ENCODE results near the gene ORM1.

ORM1 gene

GRCh38 chr9:114290561-114290986 is 32.3 kb upstream of the ORM1 start:
- H3K4me1 Mint-ChIP-seq (ENCODE audit: low read depth in 2 of 2): peaks cover 4 to 5% of the 10 kb centered on the region in 2 donors
- peaks cover 0 to 7% of the 10 kb centered on the region in 2 donors for H3K9me3 Mint-ChIP-seq
- peaks cover 7 to 12% of the 10 kb centered on the region in 2 donors for H3K27me3 Mint-ChIP-seq
- no peak for DNase-seq
- H3K27ac Mint-ChIP-seq: no peak overlapping the region
- H3K36me3 Mint-ChIP-seq (ENCODE audit: insufficient read depth): no peaks in the 10 kb centered on the region
- no peak overlapping the region for H3K4me3 Mint-ChIP-seq
- ATAC-seq (replicated peaks): peak; percentile 12

GRCh38 chr9:114291064-114291474 is 31.8 kb upstream of the ORM1 start:
- ATAC-seq (replicated peaks) (peak; percentile 35), DNase-seq (peak; percentile 64 to 75 (median 68))
- peaks cover 4 to 5% of the 10 kb centered on the region in 2 donors for H3K4me1 Mint-ChIP-seq (ENCODE audit: low read depth in 2 of 2)
- H3K4me3 Mint-ChIP-seq: no peak overlapping the region
- no peaks in the 10 kb centered on the region for H3K36me3 Mint-ChIP-seq (ENCODE audit: insufficient read depth)
- peaks cover 0 to 7% of the 10 kb centered on the region in 2 donors for H3K9me3 Mint-ChIP-seq
- peaks cover 10 to 11% of the 10 kb centered on the region in 2 donors for H3K27me3 Mint-ChIP-seq
- no peak overlapping the region for H3K27ac Mint-ChIP-seq

- H3K4me3 Mint-ChIP-seq: no peak overlapping the region
- peaks cover 4 to 5% of the 10 kb centered on the region in 2 donors for H3K4me1 Mint-ChIP-seq (ENCODE audit: low read depth in 2 of 2)
- H3K9me3 Mint-ChIP-seq: peaks cover 0 to 7% of the 10 kb centered on the region in 2 donors
- H3K27ac Mint-ChIP-seq: no peak overlapping the region
- ATAC-seq (replicated peaks): no peak
- DNase-seq: no peak
- H3K27me3 Mint-ChIP-seq: peaks cover 10 to 13% of the 10 kb centered on the region in 2 donors
- H3K36me3 Mint-ChIP-seq (ENCODE audit: insufficient read depth): no peaks in the 10 kb centered on the region
Observed at GRCh38 chr9:114291886-114292590, 30.9 kb upstream of the ORM1 start.

GRCh38 chr9:114294664-114295063 is 28.2 kb upstream of the ORM1 start:
- H3K36me3 Mint-ChIP-seq (ENCODE audit: insufficient read depth): no peaks in the 10 kb centered on the region
- DNase-seq: no peak
- H3K4me1 Mint-ChIP-seq (ENCODE audit: low read depth in 2 of 2): peaks cover 4 to 5% of the 10 kb centered on the region in 2 donors
- no peak for ATAC-seq (replicated peaks)
- H3K9me3 Mint-ChIP-seq: peaks cover 0 to 7% of the 10 kb centered on the region in 2 donors
- no peak overlapping the region for H3K4me3 Mint-ChIP-seq
- peaks cover 10 to 13% of the 10 kb centered on the region in 2 donors for H3K27me3 Mint-ChIP-seq
- no peak overlapping the region for H3K27ac Mint-ChIP-seq

- H3K36me3 Mint-ChIP-seq (ENCODE audit: insufficient read depth): no peaks in the 10 kb centered on the region
- no peaks in the 10 kb centered on the region for H3K4me1 Mint-ChIP-seq (ENCODE audit: low read depth in 2 of 2)
- no peak overlapping the region for H3K27ac Mint-ChIP-seq
- DNase-seq: no peak
- no peak overlapping the region for H3K4me3 Mint-ChIP-seq
- H3K27me3 Mint-ChIP-seq: peaks cover 8 to 13% of the 10 kb centered on the region in 2 donors
- no peak for ATAC-seq (replicated peaks)
- peaks cover 0 to 7% of the 10 kb centered on the region in 2 donors for H3K9me3 Mint-ChIP-seq
Observed at GRCh38 chr9:114296338-114296737, 26.6 kb upstream of the ORM1 start.

GRCh38 chr9:114299286-114300152 is 23.4 kb upstream of the ORM1 start:
- no peak for DNase-seq
- Mint-ChIP-seq H3K27me3 (peaks cover 19 to 25% of the 10 kb centered on the region in 2 donors), H3K27ac (no peak overlapping the region), H3K4me3 (no peak overlapping the region), H3K36me3 (ENCODE audit: insufficient read depth) (no peaks in the 10 kb centered on the region), H3K4me1 (ENCODE audit: low read depth in 2 of 2) (no peaks in the 10 kb centered on the region), H3K9me3 (peaks cover 0 to 7% of the 10 kb centered on the region in 2 donors)
- ATAC-seq (replicated peaks): no peak

- no peak for DNase-seq
- no peak for ATAC-seq (replicated peaks)
- peaks cover 0 to under 1% of the 10 kb centered on the region in 2 donors for H3K9me3 Mint-ChIP-seq
- peak overlapping the region in 1 of 2 donors; percentile 11 for H3K27ac Mint-ChIP-seq
- peaks cover 20 to 31% of the 10 kb centered on the region in 2 donors for H3K27me3 Mint-ChIP-seq
- no peaks in the 10 kb centered on the region for H3K36me3 Mint-ChIP-seq (ENCODE audit: insufficient read depth)
- peaks cover 0 to 1% of the 10 kb centered on the region in 2 donors for H3K4me1 Mint-ChIP-seq (ENCODE audit: low read depth in 2 of 2)
- H3K4me3 Mint-ChIP-seq: no peak overlapping the region
Observed at GRCh38 chr9:114300153-114300845, 22.6 kb upstream of the ORM1 start.

- DNase-seq (no peak), ATAC-seq (replicated peaks) (no peak)
- H3K9me3 Mint-ChIP-seq: no peaks in the 10 kb centered on the region
- H3K27ac Mint-ChIP-seq: peak overlapping the region in 1 of 2 donors; percentile 11
- peaks cover 5% of the 10 kb centered on the region in 2 donors for H3K4me1 Mint-ChIP-seq (ENCODE audit: low read depth in 2 of 2)
- no peaks in the 10 kb centered on the region for H3K36me3 Mint-ChIP-seq (ENCODE audit: insufficient read depth)
- peaks cover 15 to 39% of the 10 kb centered on the region in 2 donors for H3K27me3 Mint-ChIP-seq
- no peak overlapping the region for H3K4me3 Mint-ChIP-seq
Observed at GRCh38 chr9:114300846-114301797, 21.8 kb upstream of the ORM1 start.

- Mint-ChIP-seq H3K9me3 (no peaks in the 10 kb centered on the region), H3K4me3 (no peak overlapping the region), H3K27ac (no peak overlapping the region), H3K27me3 (peaks cover 13 to 44% of the 10 kb centered on the region in 2 donors), H3K4me1 (ENCODE audit: low read depth in 2 of 2) (peaks cover 5% of the 10 kb centered on the region in 2 donors), H3K36me3 (ENCODE audit: insufficient read depth) (no peaks in the 10 kb centered on the region)
- ATAC-seq (replicated peaks): no peak
- no peak for DNase-seq
Observed at GRCh38 chr9:114301798-114302565, 20.9 kb upstream of the ORM1 start.

- DNase-seq (no peak), ATAC-seq (replicated peaks) (no peak)
- Mint-ChIP-seq H3K9me3 (no peaks in the 10 kb centered on the region), H3K36me3 (ENCODE audit: insufficient read depth) (no peaks in the 10 kb centered on the region), H3K4me1 (ENCODE audit: low read depth in 2 of 2) (peaks cover 5% of the 10 kb centered on the region in 2 donors), H3K4me3 (no peak overlapping the region), H3K27ac (no peak overlapping the region), H3K27me3 (peaks cover 13 to 44% of the 10 kb centered on the region in 2 donors)
Observed at GRCh38 chr9:114302727-114303126, 20.2 kb upstream of the ORM1 start.

- Mint-ChIP-seq H3K9me3 (no peaks in the 10 kb centered on the region), H3K27me3 (peaks cover 13 to 44% of the 10 kb centered on the region in 2 donors), H3K36me3 (ENCODE audit: insufficient read depth) (no peaks in the 10 kb centered on the region), H3K4me3 (no peak overlapping the region), H3K4me1 (ENCODE audit: low read depth in 2 of 2) (peaks cover 5% of the 10 kb centered on the region in 2 donors), H3K27ac (no peak overlapping the region)
- ATAC-seq (replicated peaks) (no peak), DNase-seq (no peak)
Observed at GRCh38 chr9:114303571-114303970, 19.3 kb upstream of the ORM1 start.

GRCh38 chr9:114303977-114304376 is 18.9 kb upstream of the ORM1 start:
- no peaks in the 10 kb centered on the region for H3K36me3 Mint-ChIP-seq (ENCODE audit: insufficient read depth)
- peaks cover 5% of the 10 kb centered on the region in 2 donors for H3K4me1 Mint-ChIP-seq (ENCODE audit: low read depth in 2 of 2)
- H3K27ac Mint-ChIP-seq: no peak overlapping the region
- H3K27me3 Mint-ChIP-seq: peaks cover 13 to 44% of the 10 kb centered on the region in 2 donors
- no peak overlapping the region for H3K4me3 Mint-ChIP-seq
- no peaks in the 10 kb centered on the region for H3K9me3 Mint-ChIP-seq
- DNase-seq (no peak), ATAC-seq (replicated peaks) (no peak)

All from effector memory CD8-positive, alpha-beta T cell (primary cell).